ENCODE data around the gene HSPB3.

DNA sequence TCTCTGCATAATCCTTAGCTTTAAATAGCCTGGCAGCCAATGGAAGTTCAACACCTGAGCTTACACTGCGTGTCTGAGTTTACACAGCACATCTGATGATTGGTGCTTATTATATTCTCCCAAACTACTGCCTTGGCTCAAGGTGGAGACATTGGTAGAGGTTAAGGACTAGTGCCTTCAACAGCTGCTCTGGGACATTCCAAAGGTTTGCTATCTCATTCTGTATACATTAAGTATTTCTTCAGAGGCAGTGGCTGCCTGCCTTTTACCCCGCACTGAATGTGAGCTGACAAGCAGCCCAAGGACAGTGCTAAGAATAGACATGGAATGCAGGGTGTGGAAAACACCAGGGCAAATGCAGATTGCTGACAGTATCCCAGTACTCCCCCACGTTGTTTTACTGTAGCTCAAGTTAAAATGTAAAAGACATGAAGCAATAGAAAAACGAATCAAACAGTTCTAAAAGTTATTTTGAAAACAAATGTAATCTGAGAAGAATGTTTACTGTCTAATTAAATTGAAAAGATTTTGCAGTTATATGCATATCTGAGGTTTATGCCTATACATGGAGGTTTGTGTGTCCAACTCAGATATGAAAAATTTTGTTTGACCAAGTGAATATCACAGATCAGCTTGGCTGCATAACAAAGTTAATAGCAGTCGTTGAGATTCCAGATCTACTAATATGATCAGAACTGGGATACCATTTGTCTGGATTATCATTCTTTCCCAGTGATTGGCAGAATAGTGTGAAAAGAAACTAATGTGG lies 1.8 kb downstream of the HSPB3 start:
- TF ChIP-seq POLR2A (IDR thresholded peaks at IDR 0.05; ENCODE audit: low read length) = no peak
- no peak for TF ChIP-seq GATA1 (IDR thresholded peaks at IDR 0.05; ENCODE audit: low read depth, low read length)
